A549 (cell line): ENCODE data around the gene UCMA. TPM values are rescaled to one million over a fixed set of nuclear protein-coding genes. Genes with fewer than 3 reads are reported as not detected.

Source experiments
- ATAC-seq, 2 experiments: fragments of 200-7000 bp in 1 of 2; fragments of >200 bp in 1 of 2; cut with Nextera tagmentation in 1 of 2; cut with Tn5 transposase in 1 of 2; 3 replicates each; pipeline versions ENCODE4 v1.8.0 to v1.9.1; 2018 to 2020; ENCODE audit warnings: mild to moderate bottlenecking in 1 of 2, moderate library complexity in 1 of 2
- CTCF ChIA-PET: fragments of 300-600 bp; sonication (Branson Sonifier 250); formaldehyde crosslinking; extraction: SDS; loops from one replicate; lab custom pipeline; 2021; ENCODE audit warnings: antibody characterized with exemption, inconsistent platforms; lab: Yijun Ruan, JAX
- POLR2A ChIA-PET: fragments of 350-600 bp; formaldehyde crosslinking; extraction: SDS; loops from one replicate; lab custom pipeline; 2021; ENCODE audit warnings: antibody characterized with exemption, inconsistent platforms; lab: Yijun Ruan, JAX
- DNase-seq, 2 experiments: peaks; one replicate each; pipeline versions ENCODE4 v3.0.0 to v3.0.0-alpha.2; 2011 to 2016; ENCODE audit warnings: low read depth in 1 of 2, low spot score in 1 of 2
- FAIRE-seq: peaks from 2 replicates; lab custom pipeline; 2011; peaks lifted over from hg19 to GRCh38; lab: Jason Lieb, UNC
- H3K27ac ChIP-seq, 2 experiments: fragments of >200 bp; sonication (Bioruptor Twin); formaldehyde crosslinking; 3 replicates each; pipeline ENCODE4 v1.5.1; 2016 to 2017
- H3K4me1 ChIP-seq: fragments of >200 bp; sonication (Bioruptor Twin); formaldehyde crosslinking; 3 replicates; pipeline ENCODE4 v1.6.1; 2016
- H3K4me2 ChIP-seq: fragments of >200 bp; sonication (Bioruptor Twin); formaldehyde crosslinking; 3 replicates; pipeline ENCODE4 v1.6.1; 2016
- H3K4me3 ChIP-seq: fragments of >200 bp; sonication (Bioruptor Twin); formaldehyde crosslinking; 3 replicates; pipeline ENCODE4 v1.5.1; 2016
- H3K9me3 ChIP-seq: fragments of >200 bp; sonication (Bioruptor Twin); formaldehyde crosslinking; 3 replicates; pipeline ENCODE4 v1.6.1; 2016
- CTCF ChIP-seq: fragments of >200 bp; sonication (Bioruptor Twin); formaldehyde crosslinking; IDR thresholded peaks from 3 replicates; pipeline ENCODE4 v1.5.1; 2016
- E2F6 ChIP-seq: IDR thresholded peaks from 2 replicates; pipeline ENCODE4 v1.6.1; 2012; ENCODE audit warnings: low read depth, borderline replicate concordance
- EHMT2 ChIP-seq: fragments of 200-600 bp; sonication (generic); IDR thresholded peaks from 2 replicates; pipeline ENCODE4 v1.6.1; 2016; ENCODE audit warnings: antibody characterized with exemption, low read depth, mild to moderate bottlenecking, moderate library complexity
- ESRRA ChIP-seq: fragments of 150-350 bp; IDR thresholded peaks from 2 replicates; pipeline ENCODE4 v1.6.1; 2014; ENCODE audit warnings: mild to moderate bottlenecking, low read length, borderline replicate concordance
- FOSL2 ChIP-seq, 2 experiments: fragments of 450-650 bp in 1 of 2; fragments of >200 bp in 1 of 2; sonication (Bioruptor Twin) in 1 of 2; formaldehyde crosslinking; IDR thresholded peaks; 2 replicates each; pipeline versions ENCODE4 v1.5.0 to v1.6.1; 2016 to 2020; ENCODE audit warnings: mild to moderate bottlenecking in 1 of 2, moderate library complexity in 1 of 2
- FOXS1 ChIP-seq: fragments of 250-450 bp; sonication (Bioruptor Pico); IDR thresholded peaks from 2 replicates; pipeline ENCODE4 v1.5.0; 2020; ENCODE audit warnings: mild to moderate bottlenecking, moderate library complexity
- GATA3 ChIP-seq: IDR thresholded peaks from 2 replicates; pipeline ENCODE4 v1.6.1; 2012; ENCODE audit warnings: borderline replicate concordance
- HDAC2 ChIP-seq: fragments of 200-600 bp; sonication (generic); IDR thresholded peaks from 2 replicates; pipeline ENCODE4 v1.6.1; 2016
- HES2 ChIP-seq: fragments of >200 bp; sonication (Bioruptor Twin); formaldehyde crosslinking; IDR thresholded peaks from 2 replicates; pipeline ENCODE4 v1.6.1; 2016
- HEYL ChIP-seq: fragments of 250-450 bp; sonication (Bioruptor Pico); IDR thresholded peaks from 2 replicates; pipeline ENCODE4 v1.8.0; 2021; ENCODE audit warnings: mild to moderate bottlenecking, moderate library complexity
- HMGXB4 ChIP-seq: fragments of 250-450 bp; sonication (Bioruptor Pico); IDR thresholded peaks from 2 replicates; pipeline ENCODE4 v1.5.0; 2021; ENCODE audit warnings: mild to moderate bottlenecking, moderate library complexity, borderline replicate concordance
- HOXB13 ChIP-seq: fragments of 250-450 bp; sonication (Bioruptor Pico); IDR thresholded peaks from 2 replicates; pipeline ENCODE4 v1.5.0; 2020; ENCODE audit warnings: low read depth, mild to moderate bottlenecking, moderate library complexity
- HOXB5 ChIP-seq: fragments of 250-450 bp; sonication (Bioruptor Pico); IDR thresholded peaks from 2 replicates; pipeline ENCODE4 v1.5.0; 2020; ENCODE audit warnings: mild to moderate bottlenecking, moderate library complexity
- KDM1A ChIP-seq: fragments of 200-600 bp; sonication (generic); IDR thresholded peaks from 2 replicates; pipeline ENCODE4 v1.6.1; 2016; ENCODE audit warnings: low read depth, mild to moderate bottlenecking
- MAFK ChIP-seq: fragments of 450-650 bp; IDR thresholded peaks from 2 replicates; pipeline ENCODE4 v1.6.1; 2014; ENCODE audit not compliant: partially characterized antibody
- NFE2L2 ChIP-seq: fragments of 150-350 bp; conservative IDR thresholded peaks from 2 replicates; pipeline ENCODE4 v1.6.1; 2014; ENCODE audit warnings: low read length
- NPAS2 ChIP-seq: fragments of 250-450 bp; sonication (Bioruptor Pico); IDR thresholded peaks from 2 replicates; pipeline ENCODE4 v1.8.0; 2022; ENCODE audit warnings: mild to moderate bottlenecking, moderate library complexity, borderline replicate concordance
- NR3C1 ChIP-seq: fragments of >200 bp; sonication (Bioruptor Twin); formaldehyde crosslinking; IDR thresholded peaks from 3 replicates; pipeline ENCODE4 v1.6.1; 2017
- PHF8 ChIP-seq: fragments of 200-600 bp; sonication (generic); IDR thresholded peaks from 2 replicates; pipeline ENCODE4 v1.6.1; 2016; ENCODE audit warnings: low read depth, mild to moderate bottlenecking, antibody characterized with exemption, moderate library complexity, borderline replicate concordance
- RAD21 ChIP-seq, 2 experiments: fragments of >200 bp in 1 of 2; sonication (Bioruptor Twin) in 1 of 2; formaldehyde crosslinking in 1 of 2; IDR thresholded peaks in 1 of 2; conservative IDR thresholded peaks in 1 of 2; 2 replicates in 1 of 2; 3 replicates in 1 of 2; pipeline ENCODE4 v1.6.1; 2012 to 2018; ENCODE audit warnings: inconsistent platforms in 1 of 2
- RARB ChIP-seq: fragments of 250-450 bp; sonication (Bioruptor Pico); IDR thresholded peaks from 2 replicates; pipeline ENCODE4 v1.8.0; 2021; ENCODE audit warnings: mild to moderate bottlenecking, moderate library complexity
- SMC3 ChIP-seq: fragments of >200 bp; sonication (Bioruptor Twin); formaldehyde crosslinking; IDR thresholded peaks from 3 replicates; pipeline ENCODE4 v1.6.1; 2018; ENCODE audit warnings: inconsistent platforms
- TFCP2L1 ChIP-seq: fragments of 250-450 bp; sonication (Bioruptor Pico); IDR thresholded peaks from 2 replicates; pipeline ENCODE4 v1.5.0; 2021; ENCODE audit warnings: mild to moderate bottlenecking
- USF2 ChIP-seq: fragments of 450-650 bp; IDR thresholded peaks from 2 replicates; pipeline ENCODE4 v1.6.1; 2014; ENCODE audit warnings: antibody characterized with exemption
- ZFP36 ChIP-seq: fragments of 450-650 bp; IDR thresholded peaks from 2 replicates; pipeline ENCODE4 v1.6.1; 2014; ENCODE audit warnings: borderline replicate concordance; ENCODE audit not compliant: partially characterized antibody
- ZNF302 ChIP-seq: fragments of 250-450 bp; sonication (Bioruptor Pico); IDR thresholded peaks from 2 replicates; pipeline ENCODE4 v1.9.0; 2021; ENCODE audit warnings: inconsistent platforms, mild to moderate bottlenecking, moderate library complexity
- ZSCAN20 ChIP-seq: fragments of 250-450 bp; sonication (Bioruptor Pico); IDR thresholded peaks from 2 replicates; pipeline ENCODE4 v1.8.0; 2022; ENCODE audit warnings: mild to moderate bottlenecking, moderate library complexity
- WGBS: methylation state at CpG from one replicate; pipeline ENCODE4 v1.1.6; 2017; ENCODE audit errors: missing lambda C conversion rate; 5-methylcytosine and 5-hydroxymethylcytosine counted together
- polyA plus RNA-seq, 4 experiments: library from polyadenylated mRNA; depleted of rRNA in 3 of 4; stranded (reverse); fragments of >200 nt; fragmentation: RNase III in 1 of 4; extraction: RNeasy Plus Mini Kit Qiagen cat#74134 plus additional on column Dnase treatment in 1 of 4; gene quantifications; 2 replicates in 3 of 4; 3 replicates in 1 of 4; pipeline ENCODE4 v1.2.3, GENCODE V29; 2011 to 2017

Gene UCMA
- polyA plus RNA-seq, 2 of the 4 experiments (the other 2 are of a cell fraction), result not detected

- TF ChIP-seq CTCF (no peak), HOXB5 (CRISPR knock-in tag) (no peak), FOSL2 (IDR thresholded peaks at IDR 0.05) (no peak), FOSL2 (CRISPR knock-in tag; IDR thresholded peaks at IDR 0.05) (no peak), HMGXB4 (CRISPR knock-in tag) (no peak), RARB (CRISPR knock-in tag) (no peak), HOXB13 (CRISPR knock-in tag) (no peak)
Measured at GRCh38 chr10:13221572-13221971, 12.6 kb downstream of the UCMA start (continued).

- Histone ChIP-seq H3K27ac (no peak overlapping the region), H3K4me2 (peak overlapping the region; percentile 2; the same call in 1 of the 3 replicates), H3K9me3 (no peaks in the 10 kb centered on the region), H3K4me1 (0 out of 3 replicates have a peak, but pooled peaks cover 2% of the 10 kb centered on the region), H3K4me3 (no peak overlapping the region)
- peak; percentile 56 to 62 for DNase-seq
- TF ChIP-seq RAD21 (conservative IDR thresholded peaks at IDR 0.05 in 1 of 2, IDR thresholded peaks at IDR 0.05 in 1 of 2) (peak in 1 of 2 experiments; percentile 30; a peak in 1 of 5 replicates), HDAC2 (no peak), SMC3 (0 out of 3 replicates have a peak, but pooled peaks have one; percentile 19)
- 64% methylated on average over 12 of the region's 12 CpGs for WGBS
- no peak for FAIRE-seq
- ChIA-PET POLR2A (interaction anchor here (0.9 kb wide), 1 partner anchor 79 kb away, joined by 4 read pairs; the partner anchor contains the start of gene PHYH), CTCF (interaction anchor here (0.5 to 2.6 kb wide), 7 partner anchors 7 to 369 kb away, joined by 3 to 16 read pairs (median 4); no protein-coding TSS in a partner anchor)
- ATAC-seq, result peak; percentile 88 to 96
Measured at GRCh38 chr10:13219685-13220670, 14.2 kb downstream of the UCMA start.

- Histone ChIP-seq H3K4me2 (no peak overlapping the region), H3K4me1 (0 out of 3 replicates have a peak, but pooled peaks cover 2% of the 10 kb centered on the region), H3K9me3 (no peaks in the 10 kb centered on the region), H3K27ac (no peak overlapping the region), H3K4me3 (no peak overlapping the region)
- FAIRE-seq (no peak), DNase-seq (no peak), ATAC-seq (no peak)
- ChIA-PET CTCF (interaction anchor here (0.9 kb wide), 1 partner anchor 12 kb away, joined by 3 read pairs; no protein-coding TSS in a partner anchor), POLR2A (no interaction called here)
- 83% methylated on average over 4 of the region's 4 CpGs for WGBS
- TF ChIP-seq ZSCAN20 (CRISPR knock-in tag) (no peak), RARB (CRISPR knock-in tag) (no peak), HOXB13 (CRISPR knock-in tag) (no peak), MAFK (no peak), NFE2L2 (no peak), USF2 (no peak), ESRRA (no peak), GATA3 (no peak), ZFP36 (no peak), HEYL (CRISPR knock-in tag) (no peak), E2F6 (no peak), NPAS2 (CRISPR knock-in tag) (no peak), ZNF302 (CRISPR knock-in tag) (no peak), FOXS1 (CRISPR knock-in tag) (no peak), KDM1A (no peak), TFCP2L1 (no peak), HES2 (no peak), PHF8 (no peak), EHMT2 (no peak), NR3C1 (no peak)
Measured at GRCh38 chr10:13218878-13219277, 15.3 kb downstream of the UCMA start.
